ENCODE data around the gene BCAS3.
A peak's percentile ranks its signal among the peaks of the same experiment; 100 is the strongest.
"Not testable (repeated sequence)": the region's sequence is repeated elsewhere in the genome, so short reads cannot be mapped to it uniquely, and the experiment has no call there.

The BCAS3 gene

DNA sequence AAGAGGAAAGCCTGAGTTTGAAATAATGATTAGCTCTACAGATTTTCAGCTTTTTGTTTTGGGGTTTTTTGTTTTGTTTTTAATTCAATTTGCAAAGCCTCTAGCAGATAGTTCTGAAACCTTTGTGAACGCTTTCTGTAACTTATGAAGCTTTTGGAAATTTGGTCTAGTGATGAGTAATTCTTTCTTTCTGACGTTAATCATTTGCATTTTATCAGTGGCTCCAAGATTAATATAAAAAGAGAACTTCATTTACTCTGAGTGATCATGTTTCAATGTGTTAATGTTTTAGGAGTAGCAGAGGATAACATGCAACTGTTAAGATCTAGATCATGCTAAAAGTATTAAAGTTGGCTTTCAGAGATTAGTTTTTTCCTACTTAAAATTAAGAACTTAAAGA is 561.7 kb downstream of the BCAS3 start:
- TF ChIP-seq, protein P1, sequence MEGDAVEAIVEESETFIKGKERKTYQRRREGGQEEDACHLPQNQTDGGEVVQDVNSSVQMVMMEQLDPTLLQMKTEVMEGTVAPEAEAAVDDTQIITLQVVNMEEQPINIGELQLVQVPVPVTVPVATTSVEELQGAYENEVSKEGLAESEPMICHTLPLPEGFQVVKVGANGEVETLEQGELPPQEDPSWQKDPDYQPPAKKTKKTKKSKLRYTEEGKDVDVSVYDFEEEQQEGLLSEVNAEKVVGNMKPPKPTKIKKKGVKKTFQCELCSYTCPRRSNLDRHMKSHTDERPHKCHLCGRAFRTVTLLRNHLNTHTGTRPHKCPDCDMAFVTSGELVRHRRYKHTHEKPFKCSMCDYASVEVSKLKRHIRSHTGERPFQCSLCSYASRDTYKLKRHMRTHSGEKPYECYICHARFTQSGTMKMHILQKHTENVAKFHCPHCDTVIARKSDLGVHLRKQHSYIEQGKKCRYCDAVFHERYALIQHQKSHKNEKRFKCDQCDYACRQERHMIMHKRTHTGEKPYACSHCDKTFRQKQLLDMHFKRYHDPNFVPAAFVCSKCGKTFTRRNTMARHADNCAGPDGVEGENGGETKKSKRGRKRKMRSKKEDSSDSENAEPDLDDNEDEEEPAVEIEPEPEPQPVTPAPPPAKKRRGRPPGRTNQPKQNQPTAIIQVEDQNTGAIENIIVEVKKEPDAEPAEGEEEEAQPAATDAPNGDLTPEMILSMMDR (IDR thresholded peaks at IDR 0.05): no peak
- TF ChIP-seq ZFX (IDR thresholded peaks at IDR 0.05; ENCODE audit: borderline replicate concordance): no peak
- no peak overlapping the region for H3K27ac ChIP-seq

DNA sequence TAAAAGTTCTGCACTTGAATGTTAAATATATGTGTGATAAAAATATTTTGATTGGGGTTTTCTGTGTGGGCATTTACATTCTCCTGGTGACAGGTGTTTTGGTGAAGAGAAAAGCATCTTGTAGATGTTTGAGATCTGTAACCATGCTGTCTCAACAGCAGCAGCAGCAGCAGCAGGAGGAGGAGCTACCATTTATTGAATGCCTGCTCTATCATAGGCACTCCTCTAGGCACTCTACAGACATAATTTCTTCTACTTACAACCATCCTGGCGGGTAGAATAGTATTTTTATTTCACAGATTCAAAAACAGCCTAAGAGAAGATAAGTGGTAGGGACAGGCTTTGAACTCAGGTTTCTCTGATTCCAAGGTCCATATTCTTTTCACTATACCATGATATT is 562.3 kb downstream of the BCAS3 start:
- TF ChIP-seq ZFX (IDR thresholded peaks at IDR 0.05; ENCODE audit: borderline replicate concordance): no peak
- TF ChIP-seq, protein P1 (IDR thresholded peaks at IDR 0.05): no peak

DNA sequence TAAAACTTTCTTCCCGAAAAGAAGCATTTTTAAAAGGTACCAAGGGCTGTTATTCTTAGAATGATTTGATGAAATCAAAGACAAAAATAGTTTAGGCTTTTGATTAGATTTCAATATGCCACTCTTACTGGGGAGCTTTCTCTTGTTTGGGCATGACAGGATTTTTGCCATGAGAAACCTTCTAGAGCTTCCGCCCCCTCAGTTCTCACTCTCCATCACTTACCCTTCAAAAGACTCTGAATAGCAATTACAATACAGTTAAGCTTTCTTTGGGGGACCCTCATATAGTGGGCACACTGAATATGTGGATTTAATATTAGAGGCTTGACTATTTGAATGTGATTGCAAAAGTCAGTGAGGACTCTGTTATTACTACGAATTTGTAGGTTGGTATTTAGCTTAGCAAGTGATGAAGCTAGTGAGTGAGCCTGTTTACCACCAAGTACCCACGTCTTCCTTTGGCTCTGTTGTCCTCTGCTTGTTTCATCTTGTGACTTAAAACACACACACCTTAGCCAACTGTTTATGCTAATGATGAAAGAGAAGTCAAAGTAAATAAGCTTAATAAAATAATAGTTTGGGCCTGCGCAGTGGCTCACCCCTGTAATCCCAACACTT is 563.3 kb downstream of the BCAS3 start:
- TF ChIP-seq, protein P1 (IDR thresholded peaks at IDR 0.05): no peak
- TF ChIP-seq ZFX (IDR thresholded peaks at IDR 0.05; ENCODE audit: borderline replicate concordance): no peak
- no peak overlapping the region for H3K27ac ChIP-seq

More for the DNA sequence above, 562.3 kb downstream of the BCAS3 start:
- no peak overlapping the region for H3K27ac ChIP-seq

DNA sequence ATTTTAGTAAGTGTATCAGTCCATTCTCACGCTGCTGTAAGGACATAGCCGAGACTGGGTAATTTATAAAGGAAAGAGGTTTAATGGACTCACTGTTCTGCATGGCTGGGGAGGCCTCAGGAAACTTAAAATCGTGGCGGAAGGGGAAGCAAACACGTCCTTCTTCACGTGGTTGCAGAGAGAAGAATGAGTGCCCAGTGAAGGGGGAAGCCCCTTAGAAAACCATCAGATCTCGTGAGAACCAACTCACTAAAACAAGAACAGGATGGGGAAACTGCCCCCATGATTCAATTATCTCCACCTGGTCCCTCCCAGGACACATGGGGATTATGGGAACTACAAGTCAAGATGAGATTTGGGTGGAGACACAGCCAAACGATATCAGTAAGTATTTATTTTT is 567.3 kb downstream of the BCAS3 start:
- not testable (repeated sequence) for H3K27ac ChIP-seq

DNA sequence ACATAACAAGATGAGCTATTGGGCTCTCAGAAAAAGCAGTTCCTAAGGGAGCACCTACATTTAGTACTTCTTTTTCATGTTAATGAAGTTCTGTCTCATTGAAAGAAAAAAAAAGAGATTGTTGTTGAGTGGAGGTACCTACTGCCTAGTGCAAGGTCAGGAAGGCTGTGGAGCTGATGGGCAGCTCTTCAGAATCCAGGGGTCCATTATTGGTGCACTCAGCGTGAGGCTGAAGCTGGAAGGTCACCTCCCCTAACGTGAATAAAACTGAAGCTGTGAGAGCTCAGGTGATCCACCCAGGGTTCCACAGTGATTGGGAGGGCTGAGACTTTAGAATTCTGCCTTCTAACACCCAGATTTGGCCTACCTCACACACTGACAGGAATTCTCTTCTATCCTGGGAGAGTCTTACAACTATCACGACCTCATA is 568.1 kb downstream of the BCAS3 start:
- no peak for TF ChIP-seq ZFX (IDR thresholded peaks at IDR 0.05; ENCODE audit: borderline replicate concordance)
- TF ChIP-seq, protein P1 (IDR thresholded peaks at IDR 0.05): no peak

DNA sequence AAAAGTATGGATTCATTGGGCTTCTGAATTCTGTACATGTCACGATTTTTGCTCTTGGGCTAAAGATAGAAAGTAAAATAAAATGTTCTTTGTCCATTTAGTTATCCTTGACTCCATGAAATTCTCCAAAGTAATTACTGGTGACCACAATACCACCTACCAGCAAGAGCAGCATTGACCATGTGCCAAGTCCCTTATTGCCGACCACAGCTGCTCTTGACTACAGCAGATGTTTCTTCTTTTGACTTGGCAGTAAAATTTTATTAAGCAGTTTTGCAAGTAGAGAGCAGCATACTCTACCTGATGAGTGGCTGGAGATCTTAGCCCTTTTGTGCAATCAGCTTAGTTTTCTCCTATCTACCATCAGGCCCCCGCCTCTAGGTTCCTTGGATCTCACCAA is 569.8 kb downstream of the BCAS3 start:
- TF ChIP-seq, protein P1 (IDR thresholded peaks at IDR 0.05): no peak
- no peak for TF ChIP-seq ZFX (IDR thresholded peaks at IDR 0.05; ENCODE audit: borderline replicate concordance)
- H3K27ac ChIP-seq: peak overlapping the region; percentile 48

More for the DNA sequence above, 568.1 kb downstream of the BCAS3 start:
- H3K27ac ChIP-seq: no peak overlapping the region

DNA sequence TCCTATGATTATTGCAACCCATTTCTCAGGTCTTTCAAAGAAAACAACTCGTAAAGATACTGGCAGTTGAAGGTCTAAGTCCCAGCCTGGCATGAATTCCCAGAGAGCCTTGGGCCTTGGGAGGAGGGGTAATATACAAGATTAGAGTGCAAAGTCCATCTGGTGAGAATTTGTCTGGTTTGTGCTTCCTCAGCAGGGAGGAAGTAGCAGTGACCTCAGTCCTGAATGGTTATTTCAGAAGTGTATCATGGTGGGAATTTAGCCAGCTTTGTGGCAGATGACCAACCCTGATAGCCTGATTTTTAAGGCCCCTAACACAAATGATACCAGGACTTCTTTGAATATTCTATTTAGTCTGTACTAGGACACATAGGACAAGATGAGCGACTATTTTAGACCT is 570.7 kb downstream of the BCAS3 start:
- no peak for TF ChIP-seq ZFX (IDR thresholded peaks at IDR 0.05; ENCODE audit: borderline replicate concordance)
- TF ChIP-seq, protein P1 (IDR thresholded peaks at IDR 0.05): no peak
- peak overlapping the region; percentile 48 for H3K27ac ChIP-seq
